SU-DHL-6 (cell line): ENCODE measurements around the gene CSNK1G2.
A peak's percentile ranks its signal among the peaks of the same experiment; 100 is the strongest.

Source experiments
- H2AFZ ChIP-seq: fragments of 200-600 bp; sonication (generic); 2 replicates; pipeline ENCODE4 v1.6.1; 2014; ENCODE audit warnings: low read depth, mild to moderate bottlenecking, moderate library complexity, mixed read lengths, antibody characterized with exemption, low read length; ENCODE audit not compliant: severe bottlenecking
- H3F3A ChIP-seq: fragments of 200-600 bp; shearing (Covaris generic); 2 replicates; pipeline ENCODE4 v1.6.0; 2016; ENCODE audit warnings: antibody characterized with exemption, mild to moderate bottlenecking; ENCODE audit not compliant: insufficient read depth
- H3K27ac ChIP-seq: fragments of 200-600 bp; sonication (generic); 2 replicates; pipeline ENCODE4 v1.5.1; 2016; ENCODE audit warnings: low read depth, mild to moderate bottlenecking, low read length, moderate library complexity, mixed read lengths
- H3K27me3 ChIP-seq: fragments of 200-600 bp; sonication (generic), shearing (Covaris generic); 2 replicates; pipeline ENCODE4 v1.6.0; 2014; ENCODE audit warnings: mild to moderate bottlenecking, low read length
- H3K36me3 ChIP-seq: fragments of 200-600 bp; sonication (generic); 2 replicates; pipeline ENCODE4 v1.6.1; 2014; ENCODE audit warnings: mild to moderate bottlenecking, low read length, mixed read lengths
- H3K4me2 ChIP-seq: fragments of 300-600, 200-600 bp; shearing (Covaris generic), sonication (generic); 2 replicates; pipeline ENCODE4 v1.6.0; 2014; ENCODE audit warnings: low read length, low read depth, mild to moderate bottlenecking; ENCODE audit not compliant: poor library complexity, severe bottlenecking
- H3K4me3 ChIP-seq: fragments of 200-600 bp; sonication (generic); 2 replicates; pipeline ENCODE4 v1.5.1; 2014; ENCODE audit warnings: antibody characterized with exemption, low read length, mild to moderate bottlenecking, mixed read lengths; ENCODE audit not compliant: insufficient read depth, poor library complexity, severe bottlenecking
- H3K79me2 ChIP-seq: fragments of 200-600 bp; sonication (generic); 2 replicates; pipeline ENCODE4 v1.6.1; 2014; ENCODE audit warnings: mild to moderate bottlenecking, low read length, moderate library complexity; ENCODE audit not compliant: insufficient read depth
- H3K9ac ChIP-seq: fragments of 200-600 bp; sonication (generic); 2 replicates; pipeline ENCODE4 v1.7.0; 2014; ENCODE audit warnings: mild to moderate bottlenecking, low read length
- H3K9me2 ChIP-seq: fragments of 200-600 bp; sonication (generic); replicated peaks from 2 replicates; pipeline ENCODE4 v1.6.1; 2014; ENCODE audit warnings: low read length; ENCODE audit not compliant: insufficient read depth
- H3K9me3 ChIP-seq: fragments of 200-600 bp; sonication (generic); 2 replicates; pipeline ENCODE4 v1.6.1; 2014; ENCODE audit warnings: low read length, mixed read lengths; ENCODE audit not compliant: insufficient read depth
- H4K20me1 ChIP-seq: fragments of 200-600 bp; sonication (generic); 2 replicates; pipeline ENCODE4 v1.6.1; 2014; ENCODE audit warnings: low read depth, mild to moderate bottlenecking, antibody characterized with exemption, low read length, moderate library complexity, mixed read lengths
- CTCF ChIP-seq: fragments of 200-600 bp; sonication (generic); IDR thresholded peaks from one replicate; pipeline ENCODE4 v1.5.1; 2017; ENCODE audit warnings: antibody characterized with exemption, mild to moderate bottlenecking, low read length, moderate library complexity; ENCODE audit not compliant: insufficient read depth, poor library complexity, severe bottlenecking
- EZH2phosphoT487 ChIP-seq: fragments of 200-600 bp; sonication (generic), shearing (Covaris generic); conservative IDR thresholded peaks from 2 replicates; pipeline ENCODE4 v1.6.1; 2018; ENCODE audit warnings: mild to moderate bottlenecking, antibody characterized with exemption, low read length, moderate library complexity, mixed read lengths

CSNK1G2 gene

GRCh38 chr19:1901940-1902404 is 39.0 kb upstream of the CSNK1G2 start:
- Histone ChIP-seq H3K9ac (no peak overlapping the region), H3K4me2 (no peak overlapping the region)

GRCh38 chr19:1902923-1903322 is 38.0 kb upstream of the CSNK1G2 start:
- H2AFZ ChIP-seq, result no peak overlapping the region
- H4K20me1 ChIP-seq, result no peaks in the 10 kb centered on the region
- peaks cover 16% of the 10 kb centered on the region for H3K79me2 ChIP-seq
- H3K9ac ChIP-seq, result no peak overlapping the region
- TF ChIP-seq EZH2phosphoT487 (no peak), CTCF (no peak)
- H3K4me3 ChIP-seq, result no peak overlapping the region
- H3K4me2 ChIP-seq, result no peak overlapping the region
- H3K36me3 ChIP-seq, result no peaks in the 10 kb centered on the region
- peaks cover 16% of the 10 kb centered on the region for H3F3A ChIP-seq
- H3K27ac ChIP-seq, result no peak overlapping the region
- H3K9me2 ChIP-seq, result no peaks in the 10 kb centered on the region
- no peaks in the 10 kb centered on the region for H3K27me3 ChIP-seq
- H3K9me3 ChIP-seq, result no peaks in the 10 kb centered on the region

More at GRCh38 chr19:1901940-1902404, 39.0 kb upstream of the CSNK1G2 start:
- Histone ChIP-seq H3K27me3 (no peaks in the 10 kb centered on the region), H3K4me3 (no peak overlapping the region), H3K9me3 (no peaks in the 10 kb centered on the region), H3K9me2 (no peaks in the 10 kb centered on the region), H3K79me2 (peaks cover 9% of the 10 kb centered on the region), H3K36me3 (no peaks in the 10 kb centered on the region), H3K27ac (no peak overlapping the region), H2AFZ (no peak overlapping the region), H4K20me1 (no peaks in the 10 kb centered on the region), H3F3A (peaks cover 20% of the 10 kb centered on the region)
- TF ChIP-seq EZH2phosphoT487 (no peak), CTCF (no peak)

- Histone ChIP-seq H3K36me3 (no peaks in the 10 kb centered on the region), H3F3A (peaks cover 9% of the 10 kb centered on the region), H3K4me3 (peak overlapping the region; percentile 28), H3K9me2 (no peaks in the 10 kb centered on the region), H3K4me2 (peak overlapping the region; percentile 40), H3K9me3 (no peaks in the 10 kb centered on the region), H3K9ac (peak overlapping the region; percentile 30; the same call in 1 of the 2 replicates), H2AFZ (peak overlapping the region; percentile 52), H3K27me3 (no peaks in the 10 kb centered on the region), H3K79me2 (peaks cover 33% of the 10 kb centered on the region), H4K20me1 (no peaks in the 10 kb centered on the region), H3K27ac (peak overlapping the region; percentile 56)
- no peak for TF ChIP-seq EZH2phosphoT487
- TF ChIP-seq CTCF, result no peak
Measured at GRCh38 chr19:1904860-1905109, 36.2 kb upstream of the CSNK1G2 start.
